Inflammatory macrophage treated with lipopolysaccharide for 4 hours (primary cell): ENCODE data around the gene CLEC2B.
A peak's percentile ranks its signal among the peaks of the same experiment; 100 is the strongest.

Experiments used
- DNase-seq: peaks from one replicate; pipeline ENCODE4 v3.0.0-alpha.2; 2020

CLEC2B gene

DNA sequence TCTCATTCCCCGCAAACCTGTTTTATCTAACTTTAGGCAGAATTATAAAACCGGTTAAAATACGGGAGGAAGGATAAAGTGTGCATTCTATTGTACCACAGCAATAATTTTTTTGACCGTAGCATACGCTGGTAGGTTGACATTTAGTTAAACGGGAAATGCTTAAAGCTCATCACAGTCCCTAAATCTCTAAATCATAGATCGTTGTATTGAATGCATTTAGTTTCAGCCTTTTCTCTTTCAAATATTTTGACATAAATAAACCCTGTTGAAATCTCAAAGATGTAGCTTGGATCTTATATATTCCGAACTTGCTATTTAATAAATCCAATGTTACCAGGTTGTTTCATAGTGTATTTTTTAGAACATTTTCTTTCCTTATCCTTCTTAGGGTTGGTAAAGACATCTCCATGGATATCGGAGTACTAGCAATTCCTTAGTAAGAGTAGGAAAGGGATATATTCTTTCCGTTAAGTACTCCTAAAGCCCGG is 798 bp downstream of the CLEC2B start:
- DNase-seq, result peak; percentile 46

DNA sequence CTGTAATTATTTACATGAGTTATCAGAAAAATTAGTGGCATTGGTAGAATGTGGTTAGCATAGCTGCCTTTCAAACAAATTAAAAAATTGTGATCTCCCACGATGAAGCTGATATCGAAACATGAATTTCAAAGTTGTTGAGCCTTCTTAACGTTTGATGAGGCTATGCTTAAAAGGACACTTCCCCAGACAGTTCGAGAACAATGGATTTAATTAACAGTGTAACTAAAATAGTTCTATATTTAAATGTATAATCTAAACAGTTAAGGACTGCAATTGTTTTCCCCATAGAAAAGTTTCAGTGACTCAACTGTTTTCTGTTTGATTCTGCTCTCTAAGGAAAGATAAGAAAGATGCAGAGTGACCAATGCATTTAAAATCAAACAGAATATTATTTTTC is 1.6 kb downstream of the CLEC2B start:
- DNase-seq, result peak; percentile 44

DNA sequence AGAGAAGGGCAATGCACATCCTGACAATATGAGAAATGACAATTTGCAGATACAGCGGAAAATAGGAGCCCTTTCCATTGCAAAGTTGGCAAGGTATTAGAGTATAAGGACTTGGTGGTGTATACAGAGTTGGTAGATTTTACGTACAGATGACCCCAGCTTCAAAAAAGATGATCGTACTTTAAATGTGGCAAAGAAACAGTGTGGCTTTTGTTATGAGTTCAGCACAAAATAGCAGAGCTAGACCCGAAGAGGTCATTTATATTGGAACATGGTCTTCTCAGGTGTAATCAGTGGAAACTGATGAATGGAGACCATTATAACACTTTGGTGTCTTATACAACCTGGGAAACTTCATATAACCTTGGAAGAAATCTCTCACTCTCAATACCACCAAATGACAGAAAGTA is 2.3 kb downstream of the CLEC2B start:
- no peak for DNase-seq

DNA sequence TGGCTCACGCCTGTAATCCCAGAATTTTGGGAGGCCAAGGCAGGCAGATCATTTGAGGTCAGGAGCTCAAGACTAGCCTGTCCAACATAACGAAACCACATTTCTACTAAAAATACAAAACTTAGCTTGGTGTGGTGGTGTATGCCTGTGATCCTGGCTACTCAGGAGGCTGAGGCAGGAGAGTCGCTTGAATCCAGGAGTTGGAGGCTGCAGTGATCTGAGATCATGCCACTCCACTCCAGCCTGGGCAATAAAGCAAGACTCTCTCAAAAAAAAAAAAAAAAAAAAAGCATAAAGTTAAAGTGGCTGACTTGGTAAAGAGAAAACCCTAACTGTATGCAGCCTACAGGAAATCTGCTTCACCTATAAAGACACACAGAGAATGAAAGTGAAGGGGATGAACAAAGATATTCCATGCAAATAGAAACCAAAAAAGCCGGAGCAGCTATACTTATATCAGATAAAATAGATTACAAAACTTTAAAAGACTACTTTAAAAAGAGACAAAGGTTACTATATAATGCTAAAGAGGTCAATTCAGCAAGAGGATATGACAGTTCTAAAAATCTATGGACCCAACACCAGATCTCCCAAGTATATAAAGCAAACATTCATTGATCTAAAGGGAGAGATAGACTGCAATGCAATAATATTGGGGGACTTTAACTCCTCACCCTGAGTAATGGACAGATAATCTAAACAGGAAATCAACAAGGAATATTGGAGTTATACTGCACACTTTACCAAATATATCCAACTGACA is 4.1 kb downstream of the CLEC2B start:
- DNase-seq, result peak; percentile 55

DNA sequence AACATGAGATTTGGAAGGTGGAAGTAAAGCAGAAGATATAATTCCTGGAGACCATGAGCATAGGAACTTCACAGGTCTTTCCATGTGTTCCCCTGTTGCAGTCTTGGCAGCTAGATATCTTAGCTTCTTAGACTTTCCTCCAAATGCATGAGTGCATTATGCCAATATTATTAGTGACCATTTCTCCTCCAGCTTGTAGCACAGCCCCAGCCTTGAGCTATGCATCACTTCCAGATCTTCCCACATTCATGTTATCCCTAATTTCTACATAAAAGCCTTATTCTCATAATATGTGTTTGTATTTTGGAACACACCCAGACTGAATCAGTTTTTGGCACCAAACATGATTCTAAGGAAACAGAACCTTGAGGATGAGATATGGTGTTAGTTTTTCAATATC is 11.0 kb downstream of the CLEC2B start:
- no peak for DNase-seq

DNA sequence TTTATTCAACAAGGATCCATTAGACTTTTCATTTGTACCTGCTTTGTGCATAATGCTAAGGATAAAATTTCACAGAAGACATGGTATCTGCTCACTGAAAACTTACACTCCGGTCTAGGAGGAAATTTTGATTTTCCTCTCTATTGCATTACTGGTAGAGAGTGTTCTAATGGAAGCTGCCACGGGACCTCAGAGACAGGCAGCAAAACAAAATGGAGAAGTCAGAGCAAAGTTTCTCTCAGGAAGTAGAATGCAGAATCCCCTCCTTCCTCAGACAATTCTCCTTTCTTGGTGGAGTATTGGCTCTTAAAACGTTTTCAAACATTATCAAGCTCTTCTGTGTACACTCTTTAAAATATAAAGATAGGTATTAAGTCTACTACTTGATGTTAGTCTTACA is 12.3 kb downstream of the CLEC2B start:
- DNase-seq, result peak; percentile 39

DNA sequence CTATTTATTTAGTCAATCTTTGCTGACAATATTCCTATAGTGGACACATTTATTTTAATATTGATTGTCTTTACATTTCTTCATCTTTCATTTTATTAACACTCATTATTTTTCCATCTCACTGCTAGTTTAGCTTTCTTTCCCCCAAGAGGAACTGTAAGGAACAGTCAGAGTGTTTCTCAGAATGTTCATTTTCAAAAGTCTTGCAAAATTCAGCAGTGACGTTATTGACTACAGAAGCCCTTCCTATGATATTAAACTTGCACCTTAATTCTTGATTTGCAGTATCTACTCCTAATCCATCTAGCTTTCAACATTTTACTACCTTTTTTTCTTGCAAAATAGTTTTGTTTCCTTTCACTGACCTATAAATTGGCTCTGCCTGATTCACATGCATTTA is 13.0 kb downstream of the CLEC2B start:
- DNase-seq, result peak; percentile 84

DNA sequence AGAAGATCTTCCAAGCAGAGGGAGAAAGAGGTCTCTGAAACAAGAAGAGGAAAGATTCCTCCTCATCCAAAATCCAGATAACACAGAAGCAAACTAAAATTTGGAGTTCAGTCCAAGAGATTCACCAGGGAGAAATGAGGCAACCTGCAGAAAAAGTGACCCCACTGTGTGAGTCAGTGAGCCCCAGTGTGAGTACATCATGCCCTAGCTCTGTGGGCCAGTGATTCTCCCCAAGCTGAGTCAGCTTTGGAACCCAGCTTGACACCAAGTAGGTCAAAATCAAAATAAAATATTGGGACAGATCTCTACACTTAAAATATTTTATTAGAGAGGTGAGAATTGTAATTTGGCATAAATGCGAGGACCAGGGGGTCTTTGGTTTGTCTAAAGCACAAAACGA is 17.2 kb downstream of the CLEC2B start:
- no peak for DNase-seq

DNA sequence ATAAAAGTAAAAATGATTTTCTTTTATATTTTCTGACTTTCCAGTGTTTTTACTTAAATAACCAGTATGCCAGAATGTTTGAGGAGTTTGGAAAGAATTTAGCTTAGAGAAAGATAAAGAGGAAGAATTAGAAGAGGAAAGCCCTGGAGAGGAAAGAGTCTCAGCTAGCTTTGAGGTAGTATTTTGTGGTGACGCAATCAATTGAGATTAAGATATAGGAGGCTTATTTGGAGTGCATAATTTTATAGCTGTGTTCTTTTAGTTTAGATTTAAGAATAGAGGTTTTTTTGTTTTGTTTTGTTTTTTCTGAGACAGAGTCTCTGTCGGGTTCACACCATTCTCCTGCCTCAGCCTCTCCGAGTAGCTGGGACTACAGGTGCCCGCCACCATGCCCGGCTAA is 18.1 kb downstream of the CLEC2B start:
- DNase-seq, result no peak

DNA sequence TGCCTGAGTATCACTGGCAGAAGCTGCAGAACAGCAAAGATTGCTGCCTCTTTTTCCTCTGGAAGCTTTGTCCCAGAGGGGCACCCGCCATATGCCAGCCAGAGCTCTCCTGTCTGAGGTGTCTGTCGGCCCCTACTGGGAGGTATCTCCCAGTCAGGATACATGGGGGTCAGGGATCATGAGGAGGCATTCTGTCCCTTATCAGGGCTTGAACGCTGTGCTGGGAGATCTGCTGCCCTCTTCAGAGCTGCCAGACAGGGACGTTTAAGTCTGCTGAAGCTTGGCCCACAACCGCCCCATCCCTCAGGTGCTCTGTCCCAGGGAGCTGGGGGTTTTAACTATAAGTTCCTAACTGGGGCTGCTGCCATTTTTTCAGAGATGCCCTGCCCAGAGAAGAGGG is 20.3 kb downstream of the CLEC2B start:
- no peak for DNase-seq

DNA sequence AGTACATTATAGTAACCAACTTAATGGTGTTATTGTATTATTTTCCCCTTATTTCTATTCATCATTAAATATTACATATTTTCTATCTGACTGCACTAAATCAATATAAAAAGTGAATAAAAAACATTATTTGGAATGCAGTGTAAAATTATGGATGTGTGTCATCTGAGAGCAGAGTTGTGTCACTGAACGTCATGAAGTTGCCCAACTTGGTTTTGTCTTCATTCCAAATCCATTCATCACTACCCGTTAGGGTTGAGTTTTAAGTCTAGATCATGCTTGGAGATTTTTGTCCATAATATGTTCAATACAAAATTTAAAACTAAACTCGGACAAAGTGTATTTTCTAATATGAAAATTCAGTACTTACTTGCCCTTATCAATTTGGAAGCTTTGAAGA is 25.7 kb downstream of the CLEC2B start:
- no peak for DNase-seq

DNA sequence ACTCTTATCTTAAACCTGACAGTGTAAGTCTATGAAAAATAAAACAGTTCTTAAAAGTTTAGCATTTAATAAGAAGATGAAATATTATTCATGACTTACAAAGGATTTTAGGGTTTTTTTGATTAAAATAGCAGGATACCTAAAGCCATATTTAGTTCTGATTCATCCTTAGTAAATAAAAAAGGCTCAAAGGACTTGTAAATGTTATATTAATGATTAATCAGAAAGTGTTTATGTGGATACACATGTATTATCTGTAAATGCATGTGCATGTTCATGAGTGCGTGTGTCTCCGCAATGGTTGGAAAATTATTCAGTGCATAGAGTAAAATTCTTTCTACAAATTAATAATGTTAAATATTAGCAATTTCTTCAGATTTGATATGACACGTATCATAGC is 37.4 kb downstream of the CLEC2B start:
- no peak for DNase-seq

DNA sequence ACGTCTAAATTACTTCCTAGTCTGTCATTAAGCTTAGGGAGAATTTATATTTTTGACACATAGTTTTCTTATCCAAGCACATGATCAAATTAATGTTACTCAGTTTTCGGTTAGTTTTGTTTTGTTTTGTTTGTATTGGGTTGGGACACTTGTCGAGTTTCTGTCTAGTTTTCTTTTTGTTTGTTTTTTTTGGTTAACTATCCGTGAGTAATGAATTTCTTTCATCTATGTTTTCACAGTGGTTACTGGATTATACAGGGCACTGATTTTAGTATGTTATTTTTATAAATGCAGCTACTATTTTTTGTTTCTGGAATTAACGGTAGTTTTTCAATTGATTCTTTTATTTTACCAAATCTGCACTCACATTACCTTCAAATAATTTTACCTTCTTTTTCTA is 39.2 kb downstream of the CLEC2B start:
- DNase-seq, result no peak

DNA sequence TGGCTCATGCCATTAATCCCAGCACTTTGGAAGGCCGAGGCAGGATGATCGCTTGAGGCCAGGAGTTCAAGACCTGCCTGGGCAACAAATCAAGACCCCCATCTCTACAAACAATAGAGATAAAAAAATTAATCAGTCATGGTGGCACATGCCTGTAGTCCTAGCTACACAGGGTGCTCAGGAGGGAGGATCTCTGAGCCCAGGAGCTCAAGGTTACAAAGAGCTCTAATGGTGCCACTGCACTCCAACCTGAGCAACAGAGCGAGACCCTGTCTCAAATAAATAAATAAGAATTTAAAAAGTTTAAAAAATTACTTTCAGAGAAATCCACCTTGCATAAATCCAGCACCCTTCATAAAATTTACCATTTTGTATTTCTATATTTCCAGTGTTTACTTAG is 39.7 kb downstream of the CLEC2B start:
- no peak for DNase-seq

DNA sequence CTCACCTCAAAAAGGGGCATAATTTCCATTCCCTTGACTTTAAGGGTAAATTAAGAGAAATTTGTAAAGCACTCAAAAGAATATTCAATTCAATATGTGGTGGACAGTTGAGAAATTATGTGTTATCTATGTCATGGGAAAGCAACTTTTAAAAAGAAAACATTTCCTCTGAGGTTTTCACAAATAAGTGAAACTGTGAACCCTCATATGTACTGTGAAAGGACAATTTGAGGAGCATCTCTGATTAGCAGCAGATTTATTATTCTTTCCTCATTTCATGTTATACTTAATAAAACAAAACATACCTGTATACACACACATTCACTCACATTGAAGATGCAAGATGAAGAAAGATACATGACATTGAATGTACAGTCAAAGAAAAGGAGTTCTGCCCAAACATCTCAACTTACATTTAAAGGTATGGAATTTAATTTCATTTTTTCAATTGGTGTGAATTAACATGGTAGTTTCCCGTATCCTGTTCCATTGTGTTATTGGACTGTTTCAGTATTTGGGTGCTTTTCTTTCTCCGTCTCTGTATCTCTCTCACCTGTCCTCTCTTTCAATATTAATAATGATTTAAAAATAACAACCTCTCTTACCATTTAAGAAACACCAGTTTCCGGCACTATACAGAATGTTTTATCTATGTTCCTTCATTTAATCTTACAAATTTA is 41.8 kb downstream of the CLEC2B start, which contains the start of gene KLRF1:
Gene KLRF1, plus strand, starts transcription at position 273 of the 680 bp plus-strand sequence. Its CDS starts 64 bp downstream, at position 337.
- DNase-seq, result no peak

DNA sequence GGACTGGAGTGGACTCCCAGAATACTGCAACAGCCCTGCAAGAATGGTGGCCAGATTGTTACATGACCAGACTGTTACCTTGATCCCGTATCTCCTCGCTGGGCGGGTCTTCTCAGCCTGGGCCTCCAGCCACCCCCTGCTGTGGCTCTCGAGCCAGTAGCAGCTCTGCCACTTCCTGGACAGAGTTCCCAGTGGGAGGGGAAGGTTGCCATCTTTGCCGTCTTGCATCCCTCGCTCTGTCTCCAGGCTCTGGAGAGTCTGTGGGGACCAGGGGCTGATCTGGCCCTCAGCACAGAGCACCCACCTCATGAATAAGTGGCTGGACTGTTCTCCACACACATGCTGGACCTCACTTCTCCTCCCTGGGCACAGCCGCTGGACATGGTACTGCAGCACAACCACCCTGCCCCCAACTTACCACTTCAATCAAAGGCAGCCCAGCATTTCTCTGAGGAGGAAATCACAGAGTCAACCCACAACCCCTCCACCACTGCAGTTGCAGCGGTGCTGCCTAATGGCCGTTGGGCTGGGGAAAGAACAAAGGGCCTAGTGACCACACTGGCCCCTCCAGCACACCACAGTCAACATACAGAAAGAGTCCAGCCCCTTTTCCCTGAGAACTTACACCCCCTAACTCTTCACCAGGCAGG is 48.7 kb downstream of the CLEC2B start:
- DNase-seq, result no peak

DNA sequence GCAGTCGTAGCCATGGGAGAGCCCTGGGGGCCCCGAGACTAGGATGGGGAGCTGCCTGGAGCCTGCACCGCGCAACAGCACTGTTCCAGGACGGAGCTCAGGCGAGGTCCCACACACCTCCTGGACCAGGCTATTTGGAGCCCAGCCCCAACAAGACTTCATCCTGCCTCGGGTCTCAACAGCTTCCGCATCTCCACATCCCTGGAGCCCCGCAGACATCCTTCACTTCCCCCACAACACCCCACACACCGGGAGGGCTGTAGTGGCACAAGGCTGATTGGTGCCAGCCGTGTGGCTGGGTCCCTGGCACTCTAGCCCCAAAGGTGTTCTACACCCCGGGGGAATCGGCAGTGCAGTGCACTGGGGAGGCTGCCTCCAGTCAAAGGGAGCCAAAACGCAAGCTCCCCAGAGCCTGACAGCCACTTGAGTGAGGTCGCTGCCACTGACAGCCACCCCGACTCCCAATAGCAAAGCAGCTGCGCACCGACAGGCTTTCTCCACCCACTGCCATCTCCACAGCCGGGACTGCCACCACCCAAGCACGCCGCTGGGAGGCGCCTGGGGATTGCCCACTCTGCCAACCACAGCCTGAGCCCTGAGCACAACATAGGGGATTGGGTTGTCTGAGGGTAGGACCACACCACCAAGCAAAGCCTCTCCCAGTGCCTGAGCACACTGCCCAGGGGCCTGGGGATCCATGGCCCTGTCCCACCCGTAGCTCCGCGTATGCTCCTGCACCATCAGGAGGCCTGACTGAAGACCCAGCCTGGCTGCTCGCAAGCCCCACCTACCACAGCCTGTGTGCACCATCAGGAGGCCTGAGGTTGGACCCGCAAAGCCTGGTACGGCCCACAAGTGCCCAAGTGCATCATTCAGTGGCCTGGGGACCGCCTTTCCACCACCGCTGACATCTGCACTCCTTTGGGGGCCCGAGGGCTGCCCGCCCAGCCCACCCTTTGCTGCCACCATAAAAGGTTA is 55.0 kb downstream of the CLEC2B start:
- peak; percentile 79 for DNase-seq

DNA sequence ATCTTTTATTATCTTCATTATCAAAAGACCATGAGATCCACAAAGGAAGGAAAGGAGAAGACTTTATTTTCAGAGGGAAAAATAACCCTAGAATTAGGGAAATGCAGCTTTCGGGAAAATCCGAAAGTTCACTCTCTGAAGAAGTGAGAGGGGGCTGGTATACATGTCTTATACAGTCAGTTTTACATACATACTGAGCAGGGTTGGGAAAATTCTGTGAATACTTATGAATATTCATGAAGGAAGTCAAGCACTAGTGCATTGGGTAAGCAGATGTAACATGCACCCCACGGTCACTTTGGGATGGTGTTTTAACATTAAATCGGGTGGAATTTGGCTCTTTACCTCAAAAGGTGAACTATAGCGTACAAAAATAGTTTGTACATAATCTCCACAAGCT is 57.5 kb downstream of the CLEC2B start:
- peak; percentile 24 for DNase-seq

DNA sequence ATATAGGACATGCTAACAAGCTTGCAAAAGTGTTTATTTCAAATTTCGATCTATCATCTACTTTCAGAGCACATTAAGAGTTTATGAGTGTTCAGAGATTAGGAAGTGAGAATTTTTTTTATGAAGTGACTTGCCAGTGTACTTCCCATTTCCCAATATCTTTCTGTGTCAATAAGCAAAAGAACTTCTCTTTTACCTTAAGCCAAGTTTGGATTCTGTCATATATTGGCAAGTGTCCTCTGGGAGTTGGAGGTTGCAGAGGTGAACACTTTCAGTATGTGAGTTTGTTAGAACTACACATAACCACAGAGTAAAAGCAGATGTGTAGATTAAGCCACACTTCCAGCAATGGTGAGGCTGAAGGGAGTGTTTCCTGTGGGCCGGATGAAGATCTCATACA is 58.5 kb downstream of the CLEC2B start:
- peak; percentile 89 for DNase-seq

DNA sequence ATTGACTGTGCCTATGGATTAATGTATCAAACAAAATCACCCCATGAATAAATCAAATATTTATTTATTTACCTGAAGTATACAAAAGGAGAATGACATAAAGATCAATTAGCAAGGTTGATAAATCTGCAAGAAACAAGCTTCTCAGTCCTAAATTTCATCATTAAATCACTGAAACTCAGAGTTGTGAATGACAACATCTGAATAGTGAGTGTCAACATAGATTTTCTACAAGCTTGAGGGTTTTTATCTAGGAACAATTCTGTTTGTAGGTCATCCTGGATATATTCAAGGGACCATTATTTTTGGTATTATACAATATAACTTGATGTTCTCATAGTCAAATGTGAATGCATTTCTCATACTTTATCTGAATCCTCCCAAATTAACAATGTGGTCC is 59.3 kb downstream of the CLEC2B start:
- peak; percentile 54 for DNase-seq

DNA sequence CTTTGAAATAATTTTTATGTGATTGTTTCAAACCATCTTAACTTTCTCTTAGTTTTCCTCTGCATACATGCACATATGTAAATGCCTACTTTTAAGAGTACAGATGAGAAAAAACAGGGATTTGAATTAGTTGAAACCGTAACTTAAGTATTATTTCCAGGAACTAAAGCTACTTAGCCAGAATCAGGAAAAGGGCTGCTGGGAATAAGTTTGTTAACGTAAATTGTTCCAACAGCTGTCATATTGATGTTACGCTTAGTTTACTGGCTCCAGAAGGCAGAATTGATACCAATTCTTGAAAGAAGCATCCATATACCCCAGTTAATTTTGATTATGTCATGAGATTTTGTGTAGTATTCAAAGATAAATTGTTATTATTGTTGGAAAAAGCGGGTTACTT is 59.8 kb downstream of the CLEC2B start:
- no peak for DNase-seq

DNA sequence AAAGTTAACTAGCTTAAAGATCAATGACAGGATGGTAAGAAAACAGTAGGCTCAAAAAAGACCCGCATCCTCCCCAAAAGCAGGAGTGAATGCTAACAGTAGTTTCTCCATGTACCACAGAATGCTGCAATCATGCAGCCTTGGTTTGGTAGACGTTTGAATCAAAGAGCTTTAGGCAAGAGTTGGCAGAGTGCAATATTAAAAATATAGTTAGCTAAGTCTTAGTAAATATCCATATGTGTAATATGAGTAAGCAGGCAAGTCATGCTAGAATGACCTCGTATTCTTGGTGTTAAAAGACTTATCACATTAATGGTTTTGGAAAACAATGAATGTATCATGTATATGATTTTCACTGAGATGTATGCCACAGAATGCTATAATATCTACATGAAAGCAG is 60.6 kb downstream of the CLEC2B start:
- DNase-seq, result peak; percentile 83

DNA sequence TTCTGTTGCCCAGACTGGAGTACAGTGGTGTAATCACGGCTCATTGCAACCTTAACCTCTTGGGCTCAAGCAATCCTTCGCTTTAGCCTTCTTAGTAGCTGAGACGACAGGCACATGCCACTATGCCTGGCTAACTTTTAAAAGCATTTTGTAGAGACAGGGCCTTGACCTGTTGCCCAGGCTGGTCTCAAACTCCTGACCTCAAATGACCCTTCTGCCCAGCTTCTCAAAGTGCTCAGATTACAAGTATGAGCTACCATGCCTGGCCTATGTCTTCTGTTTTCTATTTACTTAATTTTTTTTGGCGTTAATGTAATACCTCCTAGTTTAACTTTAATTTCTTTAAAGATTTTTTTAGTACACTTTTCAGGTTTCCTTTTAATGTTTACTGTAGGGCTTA is 62.4 kb downstream of the CLEC2B start:
- no peak for DNase-seq
